HG03066 (cell line): ENCODE results near the gene HCRT.
"Not testable (repeated sequence)": the region's sequence is repeated elsewhere in the genome, so short reads cannot be mapped to it uniquely, and the experiment has no call there.

Experiments used
- ATAC-seq: cut with Tn5 transposase; IDR thresholded peaks from one replicate; pipeline ENCODE4 v1.9.1; 2021; ENCODE audit warnings: low read depth; ENCODE audit not compliant: unreplicated experiment

The HCRT gene

GRCh38 chr17:42184713-42185620, at the start of gene HCRT:
HCRT (minus strand) TSS chr17:42185452; CDS start chr17:42185365, 87 bp downstream.
- no peak for ATAC-seq

GRCh38 chr17:42233994-42234393, 48.7 kb upstream of the HCRT start:
- no peak for ATAC-seq

- no peak for ATAC-seq
Measured at GRCh38 chr17:42233156-42233555, 47.9 kb upstream of the HCRT start.

GRCh38 chr17:42230225-42230624, 45.0 kb upstream of the HCRT start:
- ATAC-seq = no peak

- ATAC-seq = no peak
Measured at GRCh38 chr17:42227849-42228700, 42.8 kb upstream of the HCRT start.

GRCh38 chr17:42225646-42226045, 40.4 kb upstream of the HCRT start:
- no peak for ATAC-seq

- ATAC-seq = no peak
Measured at GRCh38 chr17:42224651-42225050, 39.4 kb upstream of the HCRT start.

- ATAC-seq = no peak
Measured at GRCh38 chr17:42221886-42222745, 36.9 kb upstream of the HCRT start.

- not testable (repeated sequence) for ATAC-seq
Measured at GRCh38 chr17:42219280-42219679, 34.0 kb upstream of the HCRT start.

- ATAC-seq = no peak
Measured at GRCh38 chr17:42214156-42214555, 28.9 kb upstream of the HCRT start.

GRCh38 chr17:42212382-42212781, 27.1 kb upstream of the HCRT start:
- ATAC-seq = no peak

GRCh38 chr17:42211921-42212341, 26.7 kb upstream of the HCRT start:
- ATAC-seq = not testable (repeated sequence)

- no peak for ATAC-seq
Measured at GRCh38 chr17:42210046-42210445, 24.8 kb upstream of the HCRT start.

GRCh38 chr17:42206153-42206612, 20.9 kb upstream of the HCRT start:
- ATAC-seq = not testable (repeated sequence)

GRCh38 chr17:42203354-42203753, 18.1 kb upstream of the HCRT start:
- no peak for ATAC-seq

- no peak for ATAC-seq
Measured at GRCh38 chr17:42202696-42203095, 17.4 kb upstream of the HCRT start.

GRCh38 chr17:42202159-42202558, 16.9 kb upstream of the HCRT start:
- ATAC-seq = no peak

GRCh38 chr17:42201458-42201772, 16.2 kb upstream of the HCRT start:
- ATAC-seq = no peak

GRCh38 chr17:42200706-42201457, 15.6 kb upstream of the HCRT start:
- no peak for ATAC-seq
